H9 (cell line): ENCODE measurements around the gene ZNF14. TPM values are rescaled to one million over a fixed set of nuclear protein-coding genes. Genes with fewer than 3 reads are reported as not detected.
"Not testable (repeated sequence)": the region's sequence is repeated elsewhere in the genome, so short reads cannot be mapped to it uniquely, and the experiment has no call there.

Experiments
- DNase-seq: peaks from one replicate; pipeline ENCODE4 v3.0.0-alpha.2; 2017
- H2AFZ ChIP-seq: one replicate; pipeline ENCODE4 v1.6.1; 2013; ENCODE audit warnings: mild to moderate bottlenecking, low read length, control low read depth, moderate library complexity
- H2AK5ac ChIP-seq: 2 replicates; pipeline ENCODE4 v1.6.1; 2013; ENCODE audit warnings: low read length, control low read depth, mixed read lengths; ENCODE audit not compliant: insufficient read length
- H2BK120ac ChIP-seq: one replicate; pipeline ENCODE4 v1.6.1; 2013; ENCODE audit warnings: low read depth, mild to moderate bottlenecking, low read length, control low read depth, inconsistent platforms; ENCODE audit not compliant: poor library complexity, severe bottlenecking
- H2BK12ac ChIP-seq: 2 replicates; pipeline ENCODE4 v1.6.1; 2013; ENCODE audit warnings: low read length, control low read depth, mixed read lengths, low read depth; ENCODE audit not compliant: insufficient read length
- H2BK15ac ChIP-seq: 2 replicates; pipeline ENCODE4 v1.6.1; 2013; ENCODE audit warnings: low read depth, low read length, control low read depth
- H2BK20ac ChIP-seq: one replicate; pipeline ENCODE4 v1.6.1; 2013; ENCODE audit warnings: low read depth, mild to moderate bottlenecking, low read length, control low read depth, inconsistent platforms; ENCODE audit not compliant: poor library complexity, severe bottlenecking
- H2BK5ac ChIP-seq: 2 replicates; pipeline ENCODE4 v1.6.1; 2013; ENCODE audit warnings: low read length, control low read depth, mixed read lengths; ENCODE audit not compliant: insufficient read length
- H3K14ac ChIP-seq: 2 replicates; pipeline ENCODE4 v1.6.1; 2013; ENCODE audit warnings: low read length, control low read depth; ENCODE audit not compliant: insufficient read depth
- H3K18ac ChIP-seq: 2 replicates; pipeline ENCODE4 v1.6.1; 2013; ENCODE audit warnings: low read depth, mild to moderate bottlenecking, mixed read lengths, low read length, control low read depth; ENCODE audit not compliant: insufficient read length
- H3K23ac ChIP-seq: 2 replicates; pipeline ENCODE4 v1.6.1; 2013; ENCODE audit warnings: low read length, control low read depth, mixed read lengths, low read depth; ENCODE audit not compliant: insufficient read length
- H3K23me2 ChIP-seq: 2 replicates; pipeline ENCODE4 v1.6.1; 2013; ENCODE audit warnings: low read depth, mild to moderate bottlenecking, mixed read lengths, low read length, control low read depth; ENCODE audit not compliant: insufficient read length, poor library complexity, severe bottlenecking
- H3K27ac ChIP-seq: 2 replicates; pipeline ENCODE4 v1.5.1; 2013; ENCODE audit warnings: low read length, control low read depth, mixed read lengths, low read depth; ENCODE audit not compliant: insufficient read length
- H3K27me3 ChIP-seq: 2 replicates; pipeline ENCODE4 v1.6.1; 2013; ENCODE audit warnings: low read length, control low read depth, inconsistent platforms; ENCODE audit not compliant: insufficient read depth
- H3K4ac ChIP-seq: 2 replicates; pipeline ENCODE4 v1.6.1; 2013; ENCODE audit warnings: low read depth, mild to moderate bottlenecking, control low read depth, inconsistent platforms, low read length, moderate library complexity
- H3K4me1 ChIP-seq: 2 replicates; pipeline ENCODE4 v1.6.1; 2013; ENCODE audit warnings: low read length, control low read depth, inconsistent platforms; ENCODE audit not compliant: insufficient read depth
- H3K4me2 ChIP-seq: 2 replicates; pipeline ENCODE4 v1.6.1; 2013; ENCODE audit warnings: low read length, control low read depth, mixed read lengths; ENCODE audit not compliant: insufficient read length, insufficient read depth
- H3K56ac ChIP-seq: 2 replicates; pipeline ENCODE4 v1.6.1; 2013; ENCODE audit warnings: low read depth, mild to moderate bottlenecking, mixed read lengths, low read length, control low read depth; ENCODE audit not compliant: insufficient read length
- H3K79me1 ChIP-seq: 2 replicates; pipeline ENCODE4 v1.6.1; 2013; ENCODE audit warnings: low read depth, mild to moderate bottlenecking, moderate library complexity, low read length, control low read depth, inconsistent platforms; ENCODE audit not compliant: insufficient read depth, poor library complexity, severe bottlenecking
- H3K79me2 ChIP-seq: 2 replicates; pipeline ENCODE4 v1.6.1; 2013; ENCODE audit warnings: low read length, control low read depth, inconsistent platforms; ENCODE audit not compliant: insufficient read depth
- H3K9ac ChIP-seq: 2 replicates; pipeline ENCODE4 v1.6.1; 2013; ENCODE audit warnings: low read length, control low read depth, mixed read lengths; ENCODE audit not compliant: insufficient read length; ENCODE audit errors: extremely low read depth
- H3K9me3 ChIP-seq: one replicate; pipeline ENCODE4 v1.6.1; 2013; ENCODE audit warnings: low read depth, low read length, inconsistent platforms; ENCODE audit not compliant: control insufficient read depth
- H3T11ph ChIP-seq: one replicate; pipeline ENCODE4 v1.6.1; 2013; ENCODE audit warnings: mild to moderate bottlenecking, low read length, control low read depth, inconsistent platforms
- H4K20me1 ChIP-seq: one replicate; pipeline ENCODE4 v1.6.1; 2013; ENCODE audit not compliant: control insufficient read depth, insufficient read length, insufficient read depth
- H4K5ac ChIP-seq: 2 replicates; pipeline ENCODE4 v1.6.1; 2013; ENCODE audit warnings: low read depth, mild to moderate bottlenecking, mixed read lengths, low read length, control low read depth; ENCODE audit not compliant: insufficient read length
- H4K8ac ChIP-seq: replicated peaks from 2 replicates; pipeline ENCODE4 v1.6.1; 2013; ENCODE audit warnings: low read length, control low read depth, mixed read lengths, low read depth; ENCODE audit not compliant: insufficient read length
- H4K91ac ChIP-seq: 2 replicates; pipeline ENCODE4 v1.6.1; 2013; ENCODE audit warnings: low read depth, mild to moderate bottlenecking, moderate library complexity, mixed read lengths, low read length, control low read depth; ENCODE audit not compliant: insufficient read length
- H3K27ac Mint-ChIP-seq, 3 experiments: 2 replicates in 2 of 3; 3 replicates in 1 of 3; pipeline ENCODE4 v1.8.0; 2020 to 2021; ENCODE audit warnings: mixed read lengths in 3 of 3, mild to moderate bottlenecking in 1 of 3, moderate library complexity in 1 of 3
- H3K27me3 Mint-ChIP-seq: 2 replicates; pipeline ENCODE4 v1.8.0; 2021; ENCODE audit warnings: low read depth, mild to moderate bottlenecking, moderate library complexity, mixed read lengths
- H3K36me3 Mint-ChIP-seq, 3 experiments: 2 replicates in 2 of 3; 3 replicates in 1 of 3; pipeline ENCODE4 v1.8.0; 2020 to 2021; ENCODE audit warnings: low read depth in 3 of 3, mixed read lengths in 3 of 3; ENCODE audit not compliant: insufficient read depth in 1 of 3
- H3K4me1 Mint-ChIP-seq, 2 experiments: 2 replicates each; pipeline ENCODE4 v1.8.0; 2020; ENCODE audit warnings: mixed read lengths in 2 of 2
- H3K4me3 Mint-ChIP-seq, 2 experiments: 2 replicates in 1 of 2; 3 replicates in 1 of 2; pipeline ENCODE4 v1.8.0; 2020 to 2021; ENCODE audit warnings: mild to moderate bottlenecking in 2 of 2, mixed read lengths in 2 of 2, moderate library complexity in 1 of 2
- H3K9me3 Mint-ChIP-seq, 2 experiments: 2 replicates in 1 of 2; 3 replicates in 1 of 2; pipeline ENCODE4 v1.8.0; 2020; ENCODE audit warnings: mild to moderate bottlenecking in 2 of 2, mixed read lengths in 2 of 2, moderate library complexity in 1 of 2
- CTCF ChIP-seq: fragments of 200-600 bp; sonication (generic); conservative IDR thresholded peaks from 3 replicates; pipeline ENCODE4 v1.8.0; 2021; ENCODE audit warnings: antibody characterized with exemption, mild to moderate bottlenecking
- WGBS: extraction: QIAGEN DNeasy Blood & Tissue Kit; methylation state at CpG from one replicate; pipeline ENCODE4 v1.1.7; 2013; ENCODE audit warnings: missing lambda C conversion rate, low lambda C conversion rate, mixed read lengths; ENCODE audit not compliant: insufficient read length; ENCODE audit errors: extremely low coverage; 5-methylcytosine and 5-hydroxymethylcytosine counted together
- total RNA-seq: library from RNA; stranded (reverse); gene quantifications from 2 replicates; pipeline ENCODE4 v1.2.1, GENCODE V29; 2021

The ZNF14 gene
- total RNA-seq, 1 experiment from 2014 or later, result 8.3 TPM

GRCh38 chr19:19691683-19692082 lies 41.2 kb downstream of the ZNF14 start:
- Histone ChIP-seq H3K79me1 (no peaks in the 10 kb centered on the region), H4K20me1 (no peaks in the 10 kb centered on the region), H3K23me2 (no peaks in the 10 kb centered on the region), H4K91ac (no peak overlapping the region), H3K27me3 (no peaks in the 10 kb centered on the region), H3K56ac (no peak overlapping the region), H3K4ac (no peak overlapping the region), H3K79me2 (no peaks in the 10 kb centered on the region), H3T11ph (no peak overlapping the region), H2BK5ac (no peak overlapping the region), H2AK5ac (no peak overlapping the region), H2AFZ (no peak overlapping the region), H3K9ac (no peak overlapping the region), H4K5ac (no peak overlapping the region), H3K27ac (no peak overlapping the region), H3K23ac (no peak overlapping the region), H3K4me2 (no peak overlapping the region), H3K14ac (no peak overlapping the region), H2BK12ac (no peak overlapping the region), H3K4me1 (no peaks in the 10 kb centered on the region), H3K18ac (no peak overlapping the region), H2BK20ac (no peak overlapping the region), H3K9me3 (no peaks in the 10 kb centered on the region), H2BK15ac (no peak overlapping the region), H4K8ac (no peak overlapping the region), H2BK120ac (no peak overlapping the region)
- Mint-ChIP-seq H3K36me3 (peaks cover 0 to 5% (median 0%) of the 10 kb centered on the region in 3 experiments; a peak in 2 of 7 replicates), H3K4me3 (no peak overlapping the region), H3K27ac (no peak overlapping the region), H3K4me1 (no peaks in the 10 kb centered on the region), H3K27me3 (no peaks in the 10 kb centered on the region), H3K9me3 (peaks cover 0 to 2% of the 10 kb centered on the region in 2 experiments; a peak in 1 of 5 replicates)
- no peak for TF ChIP-seq CTCF
- WGBS, result no CpG with 5 or more reads among the region's 10 CpGs
- no peak for DNase-seq

GRCh38 chr19:19689023-19689422 lies 43.9 kb downstream of the ZNF14 start:
- H2BK120ac ChIP-seq, H3K4me2 ChIP-seq, H3K56ac ChIP-seq, H3K79me1 ChIP-seq, H2BK12ac ChIP-seq, H3K23ac ChIP-seq, H2BK20ac ChIP-seq, H3K27ac Mint-ChIP-seq, H2AK5ac ChIP-seq, H4K91ac ChIP-seq, H2BK15ac ChIP-seq, H2BK5ac ChIP-seq, H3K18ac ChIP-seq, H3K79me2 ChIP-seq, H3K9ac ChIP-seq, H3K23me2 ChIP-seq, H3K9me3 Mint-ChIP-seq, H4K8ac ChIP-seq, H3K14ac ChIP-seq, H3K27me3 Mint-ChIP-seq, H2AFZ ChIP-seq, H3K4me3 Mint-ChIP-seq, H3K27ac ChIP-seq, H4K5ac ChIP-seq, H4K20me1 ChIP-seq, H3K4me1 Mint-ChIP-seq, H3K9me3 ChIP-seq, H3K4ac ChIP-seq, H3K4me1 ChIP-seq, DNase-seq, H3T11ph ChIP-seq, H3K27me3 ChIP-seq: not testable (repeated sequence)
- no CpG with 5 or more reads among the region's 10 CpGs for WGBS
- peaks cover 2 to 12% (median 6%) of the 10 kb centered on the region in 3 experiments; a peak in 5 of 7 replicates for H3K36me3 Mint-ChIP-seq
